Measurements from ENCODE around the gene CASP8AP2. TPM values are rescaled to one million over a fixed set of nuclear protein-coding genes. Genes with fewer than 3 reads are reported as not detected.

Gene CASP8AP2
- total and polyA plus RNA-seq, 2 donors (not counting 1 experiment from before 2014, with no cell fraction given): 10.8 to 13.4 TPM

- Histone ChIP-seq H3K4me1 (ENCODE audit: control insufficient read depth, extremely low read depth, insufficient read depth, low read length) (no peaks in the 10 kb centered on the region), H2AFZ (ENCODE audit: low read length) (no peak overlapping the region), H4K20me1 (ENCODE audit: control insufficient read depth, extremely low read depth, insufficient read depth, low read length) (no peaks in the 10 kb centered on the region), H3K9ac (ENCODE audit: insufficient read depth, low read length) (no peak overlapping the region), H3K36me3 (ENCODE audit: control insufficient read depth, insufficient read depth, low read length) (no peaks in the 10 kb centered on the region), H3K27ac (ENCODE audit: insufficient read depth, low read length) (no peak overlapping the region), H3K4me2 (ENCODE audit: extremely low read depth, insufficient read depth, low read length) (no peak overlapping the region), H3K79me2 (ENCODE audit: control insufficient read depth, insufficient read depth, low read length) (no peaks in the 10 kb centered on the region), H3K9me3 (ENCODE audit: control insufficient read depth, insufficient read depth, low read depth, low read length) (no peaks in the 10 kb centered on the region), H3K27me3 (ENCODE audit: control insufficient read depth, insufficient read depth, low read length) (no peaks in the 10 kb centered on the region), H3K4me3 (replicated peaks in 1 of 4; ENCODE audit: control extremely low read depth in 1 of 4, insufficient read depth in 1 of 4, low read depth in 3 of 4, low read length in 4 of 4) (no peak overlapping the region)
- DNase-seq (ENCODE audit: low read depth in 2 of 2): peak in 1 of 2 donors; percentile 9
- no peak for TF ChIP-seq EZH2 (IDR thresholded peaks at IDR 0.05; ENCODE audit: low read length, missing control alignments)
- no peak for TF ChIP-seq CTCF (conservative IDR thresholded peaks at IDR 0.05 in 1 of 2, IDR thresholded peaks at IDR 0.05 in 1 of 2; ENCODE audit: low read depth in 1 of 2, low read length in 2 of 2)
Measured at GRCh38 chr6:89793586-89793985, 36.1 kb upstream of the CASP8AP2 start.

- Histone ChIP-seq H3K4me2 (ENCODE audit: extremely low read depth, insufficient read depth, low read length) (no peak overlapping the region), H3K36me3 (ENCODE audit: control insufficient read depth, insufficient read depth, low read length) (no peaks in the 10 kb centered on the region), H4K20me1 (ENCODE audit: control insufficient read depth, extremely low read depth, insufficient read depth, low read length) (no peaks in the 10 kb centered on the region), H3K9me3 (ENCODE audit: control insufficient read depth, insufficient read depth, low read depth, low read length) (no peaks in the 10 kb centered on the region), H3K4me1 (ENCODE audit: control insufficient read depth, extremely low read depth, insufficient read depth, low read length) (no peaks in the 10 kb centered on the region), H3K27ac (ENCODE audit: insufficient read depth, low read length) (no peak overlapping the region), H3K79me2 (ENCODE audit: control insufficient read depth, insufficient read depth, low read length) (no peaks in the 10 kb centered on the region), H3K9ac (ENCODE audit: insufficient read depth, low read length) (no peak overlapping the region), H3K27me3 (ENCODE audit: control insufficient read depth, insufficient read depth, low read length) (no peaks in the 10 kb centered on the region), H3K4me3 (replicated peaks in 1 of 4; ENCODE audit: control extremely low read depth in 1 of 4, insufficient read depth in 1 of 4, low read depth in 3 of 4, low read length in 4 of 4) (no peak overlapping the region), H2AFZ (ENCODE audit: low read length) (no peak overlapping the region)
- TF ChIP-seq EZH2 (IDR thresholded peaks at IDR 0.05; ENCODE audit: low read length, missing control alignments): no peak
- no peak for TF ChIP-seq CTCF (conservative IDR thresholded peaks at IDR 0.05 in 1 of 2, IDR thresholded peaks at IDR 0.05 in 1 of 2; ENCODE audit: low read depth in 1 of 2, low read length in 2 of 2)
- DNase-seq (ENCODE audit: low read depth in 2 of 2): no peak
Measured at GRCh38 chr6:89794324-89794723, 35.4 kb upstream of the CASP8AP2 start.

GRCh38 chr6:89797317-89797716, 32.4 kb upstream of the CASP8AP2 start:
- Histone ChIP-seq H4K20me1 (ENCODE audit: control insufficient read depth, extremely low read depth, insufficient read depth, low read length) (no peaks in the 10 kb centered on the region), H3K9ac (ENCODE audit: insufficient read depth, low read length) (no peak overlapping the region), H3K27ac (ENCODE audit: insufficient read depth, low read length) (no peak overlapping the region), H3K4me3 (replicated peaks in 1 of 4; ENCODE audit: control extremely low read depth in 1 of 4, insufficient read depth in 1 of 4, low read depth in 3 of 4, low read length in 4 of 4) (no peak overlapping the region), H2AFZ (ENCODE audit: low read length) (no peak overlapping the region), H3K4me1 (ENCODE audit: control insufficient read depth, extremely low read depth, insufficient read depth, low read length) (no peaks in the 10 kb centered on the region), H3K9me3 (ENCODE audit: control insufficient read depth, insufficient read depth, low read depth, low read length) (no peaks in the 10 kb centered on the region), H3K79me2 (ENCODE audit: control insufficient read depth, insufficient read depth, low read length) (no peaks in the 10 kb centered on the region), H3K27me3 (ENCODE audit: control insufficient read depth, insufficient read depth, low read length) (no peaks in the 10 kb centered on the region), H3K4me2 (ENCODE audit: extremely low read depth, insufficient read depth, low read length) (no peak overlapping the region), H3K36me3 (ENCODE audit: control insufficient read depth, insufficient read depth, low read length) (no peaks in the 10 kb centered on the region)
- DNase-seq (ENCODE audit: low read depth in 2 of 2): peak; percentile 69 to 96
- TF ChIP-seq CTCF (conservative IDR thresholded peaks at IDR 0.05 in 1 of 2, IDR thresholded peaks at IDR 0.05 in 1 of 2; ENCODE audit: low read depth in 1 of 2, low read length in 2 of 2) (no peak), EZH2 (IDR thresholded peaks at IDR 0.05; ENCODE audit: low read length, missing control alignments) (no peak)
